Measurements from ENCODE around the gene KNDC1.
"Not testable (repeated sequence)": the region's sequence is repeated elsewhere in the genome, so short reads cannot be mapped to it uniquely, and the experiment has no call there.

KNDC1 gene

GRCh38 chr10:133127291-133128125 is 32.5 kb upstream of the KNDC1 start:
- no peak for DNase-seq

- no peak for DNase-seq
Observed at GRCh38 chr10:133128126-133129070, 31.6 kb upstream of the KNDC1 start.

- no peak for DNase-seq
Observed at GRCh38 chr10:133129071-133129858, 30.8 kb upstream of the KNDC1 start.

- DNase-seq: no peak
Observed at GRCh38 chr10:133129859-133130495, 30.0 kb upstream of the KNDC1 start.

DNA sequence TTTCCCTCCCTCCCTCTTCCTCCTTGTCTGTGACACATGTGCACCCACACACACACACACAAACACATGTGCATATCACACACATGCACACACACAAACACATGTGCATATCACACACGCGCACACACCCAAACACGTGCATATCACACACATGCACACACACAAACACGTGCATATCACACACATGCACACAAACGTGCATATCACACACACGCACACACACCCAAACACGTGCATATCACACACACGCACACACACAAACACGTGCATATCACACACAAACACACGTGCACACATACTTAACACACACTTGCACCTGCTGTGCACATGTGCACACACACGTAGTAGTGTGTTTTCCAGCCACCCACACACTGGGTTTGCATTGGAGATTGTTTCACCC is 29.4 kb upstream of the KNDC1 start:
- DNase-seq: no peak

GRCh38 chr10:133131053-133131452 is 29.0 kb upstream of the KNDC1 start:
- DNase-seq: no peak

DNA sequence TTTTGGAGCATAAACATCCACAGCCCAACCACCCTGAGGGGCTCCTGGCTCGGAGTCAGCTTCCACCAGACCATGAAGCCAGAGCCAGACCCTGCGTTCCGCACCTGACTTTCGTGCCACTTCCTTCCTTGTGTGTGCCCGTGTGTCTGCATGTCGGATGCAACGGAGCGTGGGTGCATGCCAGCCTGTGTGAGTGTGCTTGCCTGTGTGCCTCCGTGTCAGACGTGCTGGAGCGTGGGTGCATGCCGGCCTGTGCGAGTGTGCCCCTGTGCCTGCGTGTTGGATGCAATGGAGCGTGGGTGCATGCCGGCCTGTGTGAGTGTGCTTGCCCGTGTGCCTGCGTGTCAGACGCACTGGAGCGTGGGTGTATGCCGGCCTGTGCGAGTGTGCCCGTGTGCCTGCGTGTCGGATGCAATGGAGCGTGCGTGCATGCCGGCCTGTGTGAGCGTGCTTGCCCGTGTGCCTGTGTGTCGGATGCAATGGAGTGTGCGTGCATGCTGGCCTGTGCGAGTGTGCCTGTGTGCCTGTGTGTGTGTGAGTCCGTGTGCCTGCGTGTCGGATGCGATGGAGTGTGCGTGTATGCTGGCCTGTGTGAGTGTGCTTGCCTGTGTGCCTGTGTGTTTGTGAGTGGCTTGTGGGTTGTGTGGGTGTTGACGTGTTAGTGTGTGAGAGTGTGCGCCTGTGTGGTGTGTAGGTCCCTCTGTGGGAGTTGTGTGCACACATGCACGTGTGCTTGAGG is 28.1 kb upstream of the KNDC1 start:
- DNase-seq: no peak

DNA sequence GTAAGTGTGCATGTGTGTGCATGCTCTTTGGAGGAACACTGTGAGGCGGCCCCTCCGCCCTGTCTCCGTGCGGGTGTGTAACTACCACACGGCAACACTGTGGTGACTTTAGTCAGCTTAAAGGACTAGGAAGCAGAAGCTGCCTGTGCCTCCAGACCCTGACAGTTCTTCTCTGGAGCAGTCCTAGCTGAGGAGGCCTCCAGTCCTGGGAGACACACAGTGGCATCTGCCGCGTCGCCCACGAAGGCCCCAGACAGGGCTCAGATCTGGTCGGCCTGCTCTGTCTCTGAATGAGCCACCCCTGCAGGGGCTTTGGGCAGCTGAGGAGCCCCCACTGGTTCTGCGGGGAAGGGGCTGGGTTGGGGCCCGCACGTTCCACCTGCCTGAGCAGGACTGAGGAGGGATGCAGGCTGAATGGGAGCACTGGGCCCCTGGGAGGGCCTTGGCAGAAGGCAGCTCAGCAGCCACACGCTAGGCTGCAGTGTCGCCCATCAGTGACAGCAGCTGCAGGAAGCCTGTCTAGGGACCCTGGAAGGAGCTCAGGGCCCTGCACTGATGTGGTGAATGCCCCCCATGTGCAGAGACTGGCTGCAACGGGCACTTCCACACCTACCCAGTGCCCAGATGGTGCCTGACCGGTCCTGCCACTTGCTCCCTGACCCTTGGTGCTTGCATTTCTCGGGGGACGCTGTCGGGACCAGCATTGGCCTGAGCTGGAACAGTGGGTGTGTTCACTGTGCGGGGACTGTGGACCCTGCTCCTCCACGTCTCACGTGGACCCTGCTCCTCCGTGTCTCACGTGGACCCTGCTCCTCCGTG is 27.3 kb upstream of the KNDC1 start:
- no peak for DNase-seq

- no peak for DNase-seq
Observed at GRCh38 chr10:133133471-133134231, 26.4 kb upstream of the KNDC1 start.

DNA sequence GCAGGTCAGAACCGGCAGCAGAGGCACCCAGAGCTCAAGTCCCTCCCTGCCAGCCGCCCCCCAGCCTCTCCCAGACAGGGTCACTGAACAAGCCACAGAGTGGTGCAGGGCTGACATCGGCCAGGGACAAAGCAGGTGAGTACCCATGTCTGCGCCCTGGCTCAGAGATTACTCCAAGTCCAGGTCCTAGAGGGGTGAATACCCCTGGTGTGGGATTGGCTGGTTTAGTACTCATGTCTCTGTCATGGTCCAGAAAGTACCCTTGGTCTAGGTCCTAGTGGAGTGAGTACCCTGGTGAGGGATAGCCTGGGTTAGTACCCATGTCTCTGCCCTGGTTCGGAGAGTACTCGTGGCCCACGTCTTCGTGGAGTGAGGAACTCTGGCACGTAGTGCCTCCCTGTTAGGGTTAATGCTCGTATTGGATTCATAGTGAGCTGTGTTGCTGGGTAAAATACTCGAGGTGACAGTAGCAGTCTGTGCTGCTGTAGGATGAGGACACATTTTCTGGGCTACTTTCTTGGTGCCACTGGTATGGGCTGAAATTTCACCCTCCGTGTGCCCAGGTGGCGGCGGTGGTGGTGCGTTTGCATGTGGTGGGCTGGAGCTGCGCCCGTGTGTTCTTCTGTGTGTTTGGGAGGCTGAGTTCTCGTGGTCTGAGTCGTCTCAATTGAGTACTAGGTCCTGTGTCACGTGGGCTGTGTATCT is 25.5 kb upstream of the KNDC1 start:
- no peak for DNase-seq

DNA sequence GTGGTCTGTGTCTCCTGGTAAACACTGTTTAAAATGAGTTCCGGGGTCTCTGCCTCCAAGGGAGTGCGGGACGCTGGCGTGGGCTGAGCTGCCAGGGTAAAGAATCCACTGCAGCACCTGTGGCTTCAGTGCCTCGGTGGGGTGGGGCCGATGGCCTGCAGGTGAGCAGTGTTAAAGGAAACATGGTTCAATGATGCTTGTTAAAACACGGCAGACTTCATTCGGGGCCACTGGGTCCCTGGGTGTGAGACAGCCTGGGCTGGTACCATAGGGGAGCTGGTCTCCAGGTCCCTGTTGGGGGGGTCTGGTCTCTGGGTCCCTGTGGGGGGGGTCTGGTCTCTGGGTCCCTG is 24.9 kb upstream of the KNDC1 start:
- DNase-seq: no peak

DNA sequence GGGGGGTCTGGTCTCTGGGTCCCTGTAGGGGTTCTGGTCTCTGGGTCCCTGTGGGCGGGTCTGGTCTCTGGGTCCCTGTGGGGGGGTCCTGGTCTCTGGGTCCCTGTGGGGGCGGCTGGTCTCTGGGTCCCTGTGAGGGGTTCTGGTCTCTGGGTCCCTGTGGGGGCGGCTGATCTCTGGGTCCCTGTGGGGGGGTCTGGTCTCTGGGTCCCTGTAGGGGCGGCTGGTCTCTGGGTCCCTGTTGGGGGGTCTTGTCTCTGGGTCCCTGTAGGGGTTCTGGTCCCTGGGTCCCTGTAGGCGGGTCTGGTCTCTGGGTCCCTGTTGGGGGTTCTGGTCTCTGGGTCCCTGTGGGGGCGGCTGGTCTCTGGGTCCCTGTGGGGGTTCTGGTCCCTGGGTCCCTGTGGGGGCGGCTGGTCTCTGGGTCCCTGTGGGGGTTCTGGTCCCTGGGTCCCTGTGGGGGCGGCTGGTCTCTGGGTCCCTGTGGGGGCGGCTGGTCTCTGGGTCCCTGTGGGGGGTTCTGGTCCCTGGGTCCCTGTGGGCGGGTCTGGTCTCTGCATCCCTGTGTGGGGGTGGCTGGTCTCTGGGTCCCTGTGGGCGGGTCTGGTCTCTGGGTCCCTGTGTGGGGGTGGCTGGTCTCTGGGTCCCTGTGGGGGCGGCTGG is 22.4 kb upstream of the KNDC1 start:
- not testable (repeated sequence) for DNase-seq

- DNase-seq: no peak
Observed at GRCh38 chr10:133139551-133140065, 20.4 kb upstream of the KNDC1 start.

DNA sequence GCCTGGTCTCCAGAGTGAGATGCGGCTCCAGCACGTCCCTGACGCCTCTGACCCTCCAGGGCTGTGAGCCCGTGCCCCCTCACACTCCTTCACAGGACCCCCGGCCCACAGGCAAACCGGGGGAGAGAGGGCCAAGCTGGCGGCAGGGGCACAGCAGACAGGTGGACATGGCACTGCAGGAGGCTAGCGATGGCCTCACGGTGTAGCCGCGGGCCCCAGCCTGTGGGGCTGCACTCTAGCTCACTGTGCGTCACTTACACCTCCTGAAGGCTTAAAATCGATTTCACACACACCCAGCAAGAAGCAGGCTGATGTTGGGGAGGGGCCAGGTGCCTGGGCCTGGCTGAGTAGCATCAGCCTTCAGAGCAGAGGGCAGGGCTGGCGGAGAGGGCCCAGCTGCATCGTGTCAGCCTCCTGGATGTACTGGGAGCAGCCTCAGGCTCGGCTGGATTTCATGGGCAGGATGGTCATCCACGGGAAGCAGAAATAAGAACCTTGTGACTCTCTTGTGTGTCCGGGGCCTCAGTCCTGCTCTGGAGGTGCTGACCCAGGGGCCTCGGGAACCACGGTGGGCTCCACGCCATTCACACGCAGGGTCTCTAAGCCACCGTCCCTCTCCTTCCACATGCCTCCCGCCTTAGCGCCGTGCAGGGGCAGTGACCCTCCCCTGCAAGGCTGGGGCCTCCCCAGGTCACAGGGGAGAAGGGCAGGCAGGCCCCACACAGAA is 19.4 kb upstream of the KNDC1 start:
- no peak for DNase-seq

DNA sequence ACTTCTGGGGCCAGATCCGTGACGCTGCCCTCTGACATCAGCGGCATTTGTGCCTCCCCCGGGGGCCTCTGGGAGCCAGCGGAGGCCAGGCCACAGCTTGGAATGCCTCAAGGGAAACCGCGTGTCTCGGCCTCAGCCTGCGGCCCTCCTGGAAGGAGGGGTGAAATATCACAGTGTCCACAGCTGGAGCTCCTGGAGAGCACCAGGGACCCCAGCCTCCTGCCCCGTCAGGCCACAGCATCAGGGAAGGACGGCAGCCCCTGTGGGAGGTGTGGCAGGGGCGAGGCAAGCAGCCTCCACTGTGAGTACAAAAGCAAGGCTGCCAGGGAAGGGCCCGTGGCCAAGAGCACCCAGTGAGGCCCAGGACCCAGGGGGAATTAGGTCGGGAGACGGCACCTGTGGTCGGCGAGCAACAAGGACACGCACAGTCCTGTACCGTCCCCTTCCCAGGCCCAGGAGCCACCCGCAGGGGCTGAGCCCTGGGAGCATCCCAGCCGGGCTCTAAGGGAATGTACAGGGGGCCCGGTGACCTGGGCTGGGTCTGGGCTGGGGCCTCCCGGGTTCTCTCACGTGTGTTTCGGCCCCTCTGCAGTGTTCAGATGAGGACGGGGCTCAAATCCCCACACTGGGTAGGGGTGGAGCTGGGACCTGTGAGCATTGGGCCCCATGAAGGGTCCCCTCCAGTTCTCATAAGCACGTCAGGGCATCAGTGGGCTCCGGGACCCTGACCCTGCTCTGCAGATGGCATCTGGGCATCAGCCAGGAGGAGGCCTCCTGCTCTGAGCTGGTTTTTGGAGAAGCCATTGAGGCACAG is 18.7 kb upstream of the KNDC1 start:
- no peak for DNase-seq

DNA sequence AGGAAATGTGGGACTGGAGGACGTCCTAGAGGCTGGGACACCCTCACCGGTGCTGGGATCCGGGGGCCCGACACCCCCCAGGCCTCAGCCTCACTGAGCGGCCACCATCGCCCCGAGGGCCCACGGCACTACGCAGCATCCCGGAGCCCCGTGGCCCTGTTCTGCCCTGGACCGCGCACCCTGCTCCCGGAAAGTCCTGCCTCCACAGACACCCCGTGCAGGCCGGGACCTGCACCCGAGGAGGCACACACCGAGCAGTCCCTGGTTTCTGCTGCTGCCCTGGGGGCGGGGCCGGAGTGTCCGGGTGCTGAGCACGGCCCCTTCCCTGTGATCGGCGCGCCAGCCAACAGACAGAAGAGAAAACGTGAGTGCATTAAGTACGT is 18.1 kb upstream of the KNDC1 start:
- no peak for DNase-seq

- DNase-seq: no peak
Observed at GRCh38 chr10:133142523-133143199, 17.4 kb upstream of the KNDC1 start.

All from NCI-H69 (cell line).